HepG2 (cell line): ENCODE measurements around the gene TTC28. TPM values are rescaled to one million over a fixed set of nuclear protein-coding genes. Genes with fewer than 3 reads are reported as not detected.

Experiments used
- ATAC-seq: fragments of 200-7000 bp; cut with Tn5 transposase; 3 replicates; pipeline ENCODE4 v1.9.1; 2020; ENCODE audit warnings: mild to moderate bottlenecking, moderate library complexity
- BruUV-seq: library from RNA; stranded (reverse); fragments of 400-500 nt; replicated peaks from 2 replicates; lab custom pipeline; 2021; lab: Mats Ljungman, UMichigan
- CTCF ChIA-PET: fragments of 300-600 bp; formaldehyde crosslinking; extraction: SDS; loops from one replicate; lab custom pipeline; 2021; ENCODE audit warnings: low total read pairs, inconsistent platforms, low intra/inter-chr PET ratio; lab: Yijun Ruan, JAX
- POLR2A ChIA-PET: fragments of 350-600 bp; sonication (Branson Sonifier 250); formaldehyde crosslinking; loops from one replicate; lab custom pipeline; 2020; ENCODE audit warnings: antibody characterized with exemption, inconsistent platforms; lab: Yijun Ruan, JAX
- DNase-seq: peaks from one replicate; pipeline ENCODE4 v3.0.0-alpha.2; 2015; ENCODE audit warnings: low spot score
- FAIRE-seq: peaks from 3 replicates; lab custom pipeline; 2011; peaks lifted over from hg19 to GRCh38; lab: Jason Lieb, UNC
- H2AFZ ChIP-seq: one replicate; pipeline ENCODE4 v1.6.1; 2011; ENCODE audit warnings: low read length, inconsistent platforms
- H3K27ac ChIP-seq: fragments of 300-600 bp; 3 replicates; pipeline ENCODE4 v1.8.0; 2011; ENCODE audit warnings: mixed run types, mild to moderate bottlenecking, mixed read lengths, low read length, inconsistent platforms; ENCODE audit not compliant: insufficient read depth; ENCODE audit errors: extremely low read length
- H3K27me3 ChIP-seq, 2 experiments: fragments of 200-600 bp in 1 of 2; 2 replicates in 1 of 2; 3 replicates in 1 of 2; pipeline versions ENCODE4 v1.6.0 to v1.8.0; 2011; ENCODE audit warnings: low read length in 2 of 2, mild to moderate bottlenecking in 2 of 2, moderate library complexity in 2 of 2, inconsistent platforms in 1 of 2; ENCODE audit not compliant: insufficient read depth in 2 of 2, control insufficient read depth in 1 of 2
- H3K36me3 ChIP-seq, 2 experiments: fragments of 200-600 bp in 1 of 2; replicated peaks in 1 of 2; 2 replicates in 1 of 2; 3 replicates in 1 of 2; pipeline versions ENCODE4 v1.5.1 to v1.8.0; 2011; ENCODE audit warnings: low read length in 2 of 2, inconsistent platforms in 1 of 2; ENCODE audit not compliant: insufficient read depth in 2 of 2, control insufficient read depth in 1 of 2
- H3K4me1 ChIP-seq: 2 replicates; pipeline ENCODE4 v1.5.1; 2012; ENCODE audit warnings: low read length, inconsistent platforms; ENCODE audit not compliant: insufficient read depth
- H3K4me2 ChIP-seq: 2 replicates; pipeline ENCODE4 v1.6.0; 2011; ENCODE audit warnings: low read depth, low read length, inconsistent platforms
- H3K4me3 ChIP-seq, 3 experiments: fragments of 200-600 bp in 1 of 3; sonication (generic), shearing (Covaris generic) in 1 of 3; replicated peaks in 1 of 3; 2 replicates each; pipeline ENCODE4 v1.5.1; 2011 to 2016; ENCODE audit warnings: low read length in 3 of 3, inconsistent platforms in 2 of 3, low read depth in 2 of 3, mild to moderate bottlenecking in 2 of 3, control low read depth in 1 of 3, mixed read lengths in 1 of 3; ENCODE audit not compliant: insufficient read depth in 1 of 3
- H3K79me2 ChIP-seq: one replicate; pipeline ENCODE4 v1.6.1; 2011; ENCODE audit warnings: low read length, inconsistent platforms; ENCODE audit not compliant: insufficient read depth
- H3K9ac ChIP-seq: 2 replicates; pipeline ENCODE4 v1.6.0; 2011; ENCODE audit warnings: mild to moderate bottlenecking, low read depth, low read length, inconsistent platforms; ENCODE audit not compliant: insufficient read depth
- H3K9me3 ChIP-seq: 2 replicates; pipeline ENCODE4 v1.5.1; 2012; ENCODE audit warnings: mild to moderate bottlenecking, low read length
- H4K20me1 ChIP-seq: 2 replicates; pipeline ENCODE4 v1.6.0; 2011; ENCODE audit warnings: inconsistent platforms, mild to moderate bottlenecking, low read length, moderate library complexity; ENCODE audit not compliant: insufficient read depth
- CHCHD3 ChIP-seq: sonication (generic); formaldehyde crosslinking; IDR thresholded peaks from 2 replicates; pipeline ENCODE4 v1.8.0; 2022; ENCODE audit warnings: mild to moderate bottlenecking, missing genetic modification reagents, moderate library complexity
- DMAP1 ChIP-seq: IDR thresholded peaks from 2 replicates; pipeline ENCODE4 v1.6.1; 2016
- DNMT1 ChIP-seq: sonication (generic); formaldehyde crosslinking; IDR thresholded peaks from 2 replicates; pipeline ENCODE4 v1.5.1; 2020; ENCODE audit warnings: mild to moderate bottlenecking, missing genetic modification reagents
- JUND ChIP-seq: sonication (generic); formaldehyde crosslinking; IDR thresholded peaks from 2 replicates; pipeline ENCODE4 v1.8.0; 2022; ENCODE audit warnings: mild to moderate bottlenecking, missing genetic modification reagents
- NR1H2 ChIP-seq: sonication (generic); formaldehyde crosslinking; IDR thresholded peaks from 2 replicates; pipeline ENCODE4 v1.8.1; 2022; ENCODE audit warnings: low read depth, missing genetic modification reagents, borderline replicate concordance
- PHB2 ChIP-seq: fragments of 450-650 bp; IDR thresholded peaks from 2 replicates; pipeline ENCODE4 v1.6.1; 2018; ENCODE audit not compliant: partially characterized antibody
- TBL1XR1 ChIP-seq: fragments of 150-350 bp; IDR thresholded peaks from 2 replicates; pipeline ENCODE4 v1.6.1; 2014; ENCODE audit warnings: borderline replicate concordance, low read length; ENCODE audit not compliant: partially characterized antibody
- WIZ ChIP-seq: sonication (generic); formaldehyde crosslinking; IDR thresholded peaks from 2 replicates; pipeline ENCODE4 v1.5.1; 2020; ENCODE audit warnings: mild to moderate bottlenecking, missing genetic modification reagents
- ZBTB39 ChIP-seq: sonication (generic); formaldehyde crosslinking; IDR thresholded peaks from 2 replicates; pipeline ENCODE4 v1.5.0; 2020; ENCODE audit warnings: missing genetic modification reagents
- ZNF264 ChIP-seq: sonication (generic); formaldehyde crosslinking; IDR thresholded peaks from 2 replicates; pipeline ENCODE4 v1.4.0; 2020; ENCODE audit warnings: missing genetic modification reagents
- ZNF737 ChIP-seq: sonication (generic); formaldehyde crosslinking; IDR thresholded peaks from 2 replicates; pipeline ENCODE4 v1.5.0; 2020; ENCODE audit warnings: missing genetic modification reagents, mild to moderate bottlenecking, borderline replicate concordance
- ZNF879 ChIP-seq: sonication (generic); formaldehyde crosslinking; IDR thresholded peaks from 2 replicates; pipeline ENCODE4 v1.8.1; 2023; ENCODE audit warnings: missing genetic modification reagents
- WGBS: methylation state at CpG from one replicate; pipeline ENCODE4 v1.1.6; 2017; ENCODE audit warnings: low lambda C conversion rate; 5-methylcytosine and 5-hydroxymethylcytosine counted together
- in situ Hi-C: cut with HindIII; loops from 2 replicates; pipeline ENCODE4 v1.10.0; 2017; ENCODE audit warnings: low pct_unique_long_range_greater_than_20kb; ENCODE audit not compliant: extremely low pct_ligation_motif_present
- intact Hi-C: fragments of 100-400 bp; cut with micrococcal nuclease; formaldehyde crosslinking; loops from one replicate; pipeline ENCODE4 v1.10.0; 2022; ENCODE audit not compliant: unreplicated experiment
- polyA plus RNA-seq, 8 experiments: library from polyadenylated mRNA; depleted of rRNA in 3 of 8; stranded (reverse) in 7 of 8; unstranded in 1 of 8; fragments of >200 nt; fragmentation: Illumina TruSeq in 4 of 8; extraction: Trizol in 4 of 8; gene quantifications; 2 replicates each; pipeline versions ENCODE4 v1.2.1 to v1.2.3, GENCODE V29; 2011 to 2016; ENCODE audit warnings: low read depth in 4 of 8, missing spikeins in 1 of 8, mixed read lengths in 1 of 8; ENCODE audit not compliant: insufficient read depth in 1 of 8
- total RNA-seq, 5 experiments: library from RNA; depleted of rRNA; stranded (reverse); fragments of >200 nt; fragmentation: Illumina TruSeq; extraction: Trizol; gene quantifications; 2 replicates each; pipeline ENCODE4 v1.2.3, GENCODE V29; 2016; ENCODE audit warnings: low read depth in 1 of 5

The TTC28 gene
- total and polyA plus RNA-seq, 2 of the 13 experiments (the other 11 are each of a cell fraction or from before 2014, with no cell fraction given): 4.2 to 13.1 TPM

GRCh38 chr22:28105413-28105812 is 574.2 kb downstream of the TTC28 start:
- WGBS: 100% methylated on average over 3 of the region's 9 CpGs
- in situ Hi-C loops: no loop called here
- Histone ChIP-seq H2AFZ (no peak overlapping the region), H3K4me1 (no peaks in the 10 kb centered on the region), H3K9me3 (no peaks in the 10 kb centered on the region), H4K20me1 (no peaks in the 10 kb centered on the region), H3K27me3 (no peaks in the 10 kb centered on the region), H3K9ac (no peak overlapping the region), H3K36me3 (peaks cover 10 to 39% of the 10 kb centered on the region in 2 experiments), H3K4me2 (no peak overlapping the region), H3K79me2 (no peaks in the 10 kb centered on the region), H3K27ac (no peak overlapping the region), H3K4me3 (no peak overlapping the region)
- DNase-seq (no peak), ATAC-seq (no peak), FAIRE-seq (no peak)
- intact Hi-C loops: no loop called here
- POLR2A ChIA-PET: no interaction called here
- no peak for TF ChIP-seq TBL1XR1
- TF ChIP-seq DNMT1 (CRISPR knock-in tag): no peak
- no peak for TF ChIP-seq ZNF737 (CRISPR knock-in tag)
- TF ChIP-seq CHCHD3 (CRISPR knock-in tag): no peak
- no peak for TF ChIP-seq ZNF264 (CRISPR knock-in tag)
- no peak for TF ChIP-seq ZBTB39
- TF ChIP-seq PHB2: no peak
- BruUV-seq: no TSS peak
- CTCF ChIA-PET: no interaction called here

GRCh38 chr22:28103596-28103995 is 576.0 kb downstream of the TTC28 start:
- 92% methylated on average over 2 of the region's 2 CpGs for WGBS
- ATAC-seq (no peak), DNase-seq (no peak), FAIRE-seq (no peak)
- no peaks in the 10 kb centered on the region for H3K79me2 ChIP-seq
- no TSS peak for BruUV-seq
- TF ChIP-seq JUND: no peak
- TF ChIP-seq NR1H2 (CRISPR knock-in tag): no peak
- TF ChIP-seq WIZ (CRISPR knock-in tag): no peak
- TF ChIP-seq DMAP1 (CRISPR knock-in tag): no peak
- no peak for TF ChIP-seq ZNF879
- in situ Hi-C loops (no loop called here), intact Hi-C loops (no loop called here)
- no peak overlapping the region for H3K9ac ChIP-seq
- H3K27me3 ChIP-seq: no peaks in the 10 kb centered on the region
- no peaks in the 10 kb centered on the region for H3K4me1 ChIP-seq
- H3K4me3 ChIP-seq: no peak overlapping the region
- no peak overlapping the region for H3K27ac ChIP-seq
- CTCF ChIA-PET: no interaction called here
- peaks cover 10 to 48% of the 10 kb centered on the region in 2 experiments for H3K36me3 ChIP-seq
- no peaks in the 10 kb centered on the region for H3K9me3 ChIP-seq
- H2AFZ ChIP-seq: no peak overlapping the region
- no peaks in the 10 kb centered on the region for H4K20me1 ChIP-seq
- H3K4me2 ChIP-seq: no peak overlapping the region
- POLR2A ChIA-PET: no interaction called here
